ENCODE results near the gene TMEM186.

DNA sequence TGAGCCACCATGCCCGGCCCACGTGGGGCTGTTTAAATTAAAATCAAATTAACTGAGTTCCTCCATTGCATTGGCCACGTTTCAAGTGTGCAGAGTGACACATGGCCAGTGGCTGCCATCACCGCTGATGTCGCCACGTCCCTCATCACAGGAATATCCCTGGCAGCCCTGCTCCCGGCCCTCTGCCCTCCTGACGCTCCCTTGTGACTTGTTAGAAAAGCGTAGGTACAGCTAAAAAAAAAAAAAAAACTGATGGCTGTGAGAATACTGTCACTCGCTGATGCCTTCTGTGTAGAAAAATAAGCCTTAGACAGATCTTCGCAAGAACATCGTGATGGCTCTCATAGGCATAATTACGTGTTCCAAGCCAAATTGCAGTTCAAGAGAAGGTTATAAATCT, 49.7 kb upstream of the TMEM186 start:
- TF ChIP-seq CTCF (IDR thresholded peaks at IDR 0.05): no peak
- TF ChIP-seq POLR2A (IDR thresholded peaks at IDR 0.05): no peak
- TF ChIP-seq EP300 (IDR thresholded peaks at IDR 0.05): no peak

All from gastroesophageal sphincter (tissue), 3 donors.